HG03103 (cell line): Measurements from ENCODE around the gene PXT1.
"Not testable (repeated sequence)": the region's sequence is repeated elsewhere in the genome, so short reads cannot be mapped to it uniquely, and the experiment has no call there.

ENCODE experiments used
- ATAC-seq: cut with Tn5 transposase; IDR thresholded peaks from one replicate; pipeline ENCODE4 v1.9.1; 2021; ENCODE audit warnings: low read depth; ENCODE audit not compliant: unreplicated experiment

Gene PXT1

GRCh38 chr6:36372088-36372487, 70.6 kb downstream of the PXT1 start:
- ATAC-seq, result no peak

- ATAC-seq, result no peak
Observed at GRCh38 chr6:36371211-36371610, 71.4 kb downstream of the PXT1 start.

GRCh38 chr6:36370638-36371037, 72.0 kb downstream of the PXT1 start:
- no peak for ATAC-seq

GRCh38 chr6:36368921-36369865, 73.5 kb downstream of the PXT1 start:
- no peak for ATAC-seq

- ATAC-seq, result no peak
Observed at GRCh38 chr6:36368421-36368820, 74.2 kb downstream of the PXT1 start.

GRCh38 chr6:36367743-36368142, 74.9 kb downstream of the PXT1 start:
- ATAC-seq, result no peak

GRCh38 chr6:36364669-36365479, 77.8 kb downstream of the PXT1 start:
- ATAC-seq, result no peak

- ATAC-seq, result not testable (repeated sequence)
Observed at GRCh38 chr6:36364061-36364635, 78.5 kb downstream of the PXT1 start.

GRCh38 chr6:36363371-36363752, 79.3 kb downstream of the PXT1 start:
- ATAC-seq, result not testable (repeated sequence)

- no peak for ATAC-seq
Observed at GRCh38 chr6:36362551-36363370, 79.9 kb downstream of the PXT1 start.

GRCh38 chr6:36361071-36361470, 81.6 kb downstream of the PXT1 start:
- ATAC-seq, result no peak

GRCh38 chr6:36360241-36361054, 82.2 kb downstream of the PXT1 start:
- no peak for ATAC-seq

- no peak for ATAC-seq
Observed at GRCh38 chr6:36358226-36358915, 84.3 kb downstream of the PXT1 start.

GRCh38 chr6:36357872-36358225, 84.8 kb downstream of the PXT1 start:
- no peak for ATAC-seq

- ATAC-seq, result no peak
Observed at GRCh38 chr6:36355819-36356218, 86.8 kb downstream of the PXT1 start.

GRCh38 chr6:36353411-36353915, 89.2 kb downstream of the PXT1 start:
- no peak for ATAC-seq

- ATAC-seq, result no peak
Observed at GRCh38 chr6:36352477-36353157, 90.0 kb downstream of the PXT1 start.
